Measurements from ENCODE around the gene SLC38A8.

The SLC38A8 gene

GRCh38 chr16:84059946-84060901 lies 17.6 kb upstream of the SLC38A8 start:
- Histone ChIP-seq H3K9ac (ENCODE audit: low read length in 5 of 5) (no peak overlapping the region), H3K36me3 (ENCODE audit: control insufficient read depth in 5 of 5, insufficient read depth in 5 of 5, low read length in 5 of 5) (peaks cover 21 to 91% (median 90%) of the 10 kb centered on the region in 5 donors), H3K9me3 (ENCODE audit: control insufficient read depth in 5 of 5, low read length in 5 of 5) (no peaks in the 10 kb centered on the region), H3K4me3 (ENCODE audit: low read depth in 1 of 5, low read length in 5 of 5) (no peak overlapping the region), H3K27me3 (ENCODE audit: control insufficient read depth in 5 of 5, insufficient read depth in 4 of 5, low read length in 5 of 5) (no peaks in the 10 kb centered on the region), H3K27ac (ENCODE audit: low read depth, low read length) (no peak overlapping the region), H3K4me1 (ENCODE audit: control insufficient read depth in 5 of 5, insufficient read depth in 5 of 5, low read length in 5 of 5) (peaks cover 0 to 4% (median 0%) of the 10 kb centered on the region in 5 donors)

GRCh38 chr16:84059111-84059510 lies 16.5 kb upstream of the SLC38A8 start:
- Histone ChIP-seq H3K27me3 (ENCODE audit: control insufficient read depth in 5 of 5, insufficient read depth in 4 of 5, low read length in 5 of 5) (no peaks in the 10 kb centered on the region), H3K4me1 (ENCODE audit: control insufficient read depth in 5 of 5, insufficient read depth in 5 of 5, low read length in 5 of 5) (peaks cover 0 to 4% (median 0%) of the 10 kb centered on the region in 5 donors), H3K27ac (ENCODE audit: low read depth, low read length) (no peak overlapping the region), H3K4me3 (ENCODE audit: low read depth in 1 of 5, low read length in 5 of 5) (no peak overlapping the region), H3K36me3 (ENCODE audit: control insufficient read depth in 5 of 5, insufficient read depth in 5 of 5, low read length in 5 of 5) (peaks cover 14 to 93% (median 92%) of the 10 kb centered on the region in 5 donors), H3K9me3 (ENCODE audit: control insufficient read depth in 5 of 5, low read length in 5 of 5) (no peaks in the 10 kb centered on the region), H3K9ac (ENCODE audit: low read length in 5 of 5) (no peak overlapping the region)

GRCh38 chr16:84058664-84059063 lies 16.1 kb upstream of the SLC38A8 start:
- Histone ChIP-seq H3K4me3 (ENCODE audit: low read depth in 1 of 5, low read length in 5 of 5) (no peak overlapping the region), H3K9me3 (ENCODE audit: control insufficient read depth in 5 of 5, low read length in 5 of 5) (no peaks in the 10 kb centered on the region), H3K36me3 (ENCODE audit: control insufficient read depth in 5 of 5, insufficient read depth in 5 of 5, low read length in 5 of 5) (peaks cover 10 to 94% (median 92%) of the 10 kb centered on the region in 5 donors), H3K27me3 (ENCODE audit: control insufficient read depth in 5 of 5, insufficient read depth in 4 of 5, low read length in 5 of 5) (no peaks in the 10 kb centered on the region), H3K4me1 (ENCODE audit: control insufficient read depth in 5 of 5, insufficient read depth in 5 of 5, low read length in 5 of 5) (peaks cover 0 to 4% (median 0%) of the 10 kb centered on the region in 5 donors), H3K9ac (ENCODE audit: low read length in 5 of 5) (no peak overlapping the region), H3K27ac (ENCODE audit: low read depth, low read length) (no peak overlapping the region)

- Histone ChIP-seq H3K27ac (ENCODE audit: low read depth, low read length) (no peak overlapping the region), H3K9me3 (ENCODE audit: control insufficient read depth in 5 of 5, low read length in 5 of 5) (no peaks in the 10 kb centered on the region), H3K4me1 (ENCODE audit: control insufficient read depth in 5 of 5, insufficient read depth in 5 of 5, low read length in 5 of 5) (peaks cover 0 to 4% (median 0%) of the 10 kb centered on the region in 5 donors), H3K27me3 (ENCODE audit: control insufficient read depth in 5 of 5, insufficient read depth in 4 of 5, low read length in 5 of 5) (no peaks in the 10 kb centered on the region), H3K9ac (ENCODE audit: low read length in 5 of 5) (no peak overlapping the region), H3K4me3 (ENCODE audit: low read depth in 1 of 5, low read length in 5 of 5) (no peak overlapping the region), H3K36me3 (ENCODE audit: control insufficient read depth in 5 of 5, insufficient read depth in 5 of 5, low read length in 5 of 5) (peaks cover 11 to 96% (median 94%) of the 10 kb centered on the region in 5 donors)
These were observed 15.6 kb upstream of the SLC38A8 start for GRCh38 chr16:84058211-84058610.

- Histone ChIP-seq H3K27me3 (ENCODE audit: control insufficient read depth in 5 of 5, insufficient read depth in 4 of 5, low read length in 5 of 5) (no peaks in the 10 kb centered on the region), H3K9ac (ENCODE audit: low read length in 5 of 5) (no peak overlapping the region), H3K27ac (ENCODE audit: low read depth, low read length) (no peak overlapping the region), H3K4me1 (ENCODE audit: control insufficient read depth in 5 of 5, insufficient read depth in 5 of 5, low read length in 5 of 5) (peaks cover 0 to 2% (median 0%) of the 10 kb centered on the region in 5 donors), H3K9me3 (ENCODE audit: control insufficient read depth in 5 of 5, low read length in 5 of 5) (no peaks in the 10 kb centered on the region), H3K36me3 (ENCODE audit: control insufficient read depth in 5 of 5, insufficient read depth in 5 of 5, low read length in 5 of 5) (peaks cover 11 to 99% (median 96%) of the 10 kb centered on the region in 5 donors), H3K4me3 (ENCODE audit: low read depth in 1 of 5, low read length in 5 of 5) (no peak overlapping the region)
These were observed 14.3 kb upstream of the SLC38A8 start for GRCh38 chr16:84056933-84057332.

- no peak overlapping the region for H3K9ac ChIP-seq (ENCODE audit: low read length in 5 of 5)
- no peak overlapping the region for H3K4me3 ChIP-seq (ENCODE audit: low read depth in 1 of 5, low read length in 5 of 5)
- no peak overlapping the region for H3K27ac ChIP-seq (ENCODE audit: low read depth, low read length)
- H3K36me3 ChIP-seq (ENCODE audit: control insufficient read depth in 5 of 5, insufficient read depth in 5 of 5, low read length in 5 of 5), result peaks cover 8 to 99% (median 89%) of the 10 kb centered on the region in 5 donors
- no peaks in the 10 kb centered on the region for H3K9me3 ChIP-seq (ENCODE audit: control insufficient read depth in 5 of 5, low read length in 5 of 5)
- no peaks in the 10 kb centered on the region for H3K27me3 ChIP-seq (ENCODE audit: control insufficient read depth in 5 of 5, insufficient read depth in 4 of 5, low read length in 5 of 5)
- H3K4me1 ChIP-seq (ENCODE audit: control insufficient read depth in 5 of 5, insufficient read depth in 5 of 5, low read length in 5 of 5), result peaks cover 0 to 2% (median 0%) of the 10 kb centered on the region in 5 donors
These were observed 13.4 kb upstream of the SLC38A8 start for GRCh38 chr16:84055801-84056634.

- Histone ChIP-seq H3K9ac (ENCODE audit: low read length in 5 of 5) (no peak overlapping the region), H3K36me3 (ENCODE audit: control insufficient read depth in 5 of 5, insufficient read depth in 5 of 5, low read length in 5 of 5) (peaks cover 8 to 99% (median 86%) of the 10 kb centered on the region in 5 donors)
These were observed 12.8 kb upstream of the SLC38A8 start for GRCh38 chr16:84055366-84055765.

GRCh38 chr16:84054916-84055315 lies 12.3 kb upstream of the SLC38A8 start:
- H3K36me3 ChIP-seq (ENCODE audit: control insufficient read depth in 5 of 5, insufficient read depth in 5 of 5, low read length in 5 of 5), result peaks cover 8 to 99% (median 86%) of the 10 kb centered on the region in 5 donors

More at GRCh38 chr16:84055366-84055765, 12.8 kb upstream of the SLC38A8 start:
- Histone ChIP-seq H3K4me3 (ENCODE audit: low read depth in 1 of 5, low read length in 5 of 5) (no peak overlapping the region), H3K9me3 (ENCODE audit: control insufficient read depth in 5 of 5, low read length in 5 of 5) (no peaks in the 10 kb centered on the region), H3K27ac (ENCODE audit: low read depth, low read length) (no peak overlapping the region), H3K4me1 (ENCODE audit: control insufficient read depth in 5 of 5, insufficient read depth in 5 of 5, low read length in 5 of 5) (no peaks in the 10 kb centered on the region), H3K27me3 (ENCODE audit: control insufficient read depth in 5 of 5, insufficient read depth in 4 of 5, low read length in 5 of 5) (no peaks in the 10 kb centered on the region)

GRCh38 chr16:84054271-84054670 lies 11.7 kb upstream of the SLC38A8 start:
- H3K4me3 ChIP-seq (ENCODE audit: low read depth in 1 of 5, low read length in 5 of 5), result no peak overlapping the region
- H3K9me3 ChIP-seq (ENCODE audit: control insufficient read depth in 5 of 5, low read length in 5 of 5), result no peaks in the 10 kb centered on the region
- H3K27ac ChIP-seq (ENCODE audit: low read depth, low read length), result no peak overlapping the region
- H3K27me3 ChIP-seq (ENCODE audit: control insufficient read depth in 5 of 5, insufficient read depth in 4 of 5, low read length in 5 of 5), result no peaks in the 10 kb centered on the region
- H3K9ac ChIP-seq (ENCODE audit: low read length in 5 of 5), result no peak overlapping the region
- H3K36me3 ChIP-seq (ENCODE audit: control insufficient read depth in 5 of 5, insufficient read depth in 5 of 5, low read length in 5 of 5), result peaks cover 8 to 99% (median 83%) of the 10 kb centered on the region in 5 donors
- H3K4me1 ChIP-seq (ENCODE audit: control insufficient read depth in 5 of 5, insufficient read depth in 5 of 5, low read length in 5 of 5), result no peaks in the 10 kb centered on the region

More at GRCh38 chr16:84054916-84055315, 12.3 kb upstream of the SLC38A8 start:
- no peaks in the 10 kb centered on the region for H3K4me1 ChIP-seq (ENCODE audit: control insufficient read depth in 5 of 5, insufficient read depth in 5 of 5, low read length in 5 of 5)
- H3K27me3 ChIP-seq (ENCODE audit: control insufficient read depth in 5 of 5, insufficient read depth in 4 of 5, low read length in 5 of 5), result no peaks in the 10 kb centered on the region
- H3K9me3 ChIP-seq (ENCODE audit: control insufficient read depth in 5 of 5, low read length in 5 of 5), result no peaks in the 10 kb centered on the region
- no peak overlapping the region for H3K27ac ChIP-seq (ENCODE audit: low read depth, low read length)
- H3K4me3 ChIP-seq (ENCODE audit: low read depth in 1 of 5, low read length in 5 of 5), result no peak overlapping the region
- no peak overlapping the region for H3K9ac ChIP-seq (ENCODE audit: low read length in 5 of 5)

Measured in subcutaneous abdominal adipose tissue (tissue), 5 donors.